Measurements from ENCODE around the gene MCEE. TPM values are rescaled to one million over a fixed set of nuclear protein-coding genes. Genes with fewer than 3 reads are reported as not detected.

The MCEE gene
- total and polyA plus RNA-seq, 2 donors (not counting 3 experiments of a cell fraction or from before 2014, with no cell fraction given), result 4.0 to 9.9 TPM

GRCh38 chr2:71060871-71061270, 69.2 kb downstream of the MCEE start:
- H3K9me3 ChIP-seq (replicated peaks; ENCODE audit: control insufficient read depth, insufficient read depth, low read length), result no peaks in the 10 kb centered on the region
- no peak overlapping the region for H3K9ac ChIP-seq (replicated peaks; ENCODE audit: extremely low read depth, insufficient read depth, low read length)
- dilution Hi-C loops (cut with MboI; ENCODE audit: extremely low pct_ligation_motif_present, low sequenced_read_pairs) (no loop called here), intact Hi-C loops (cut with micrococcal nuclease) (no loop called here)
- ChIA-PET CTCF (interaction anchor here (1.1 kb wide), 1 partner anchor 11 kb away, joined by 4 read pairs; no protein-coding TSS in a partner anchor), POLR2A (no interaction called here)
- no peak overlapping the region for H2AFZ ChIP-seq (ENCODE audit: low read depth, low read length)
- no peaks in the 10 kb centered on the region for H4K20me1 ChIP-seq (replicated peaks; ENCODE audit: control insufficient read depth, extremely low read depth, insufficient read depth, low read length)
- no peak overlapping the region for H3K4me3 ChIP-seq (replicated peaks in 1 of 3; ENCODE audit: insufficient read depth in 1 of 3, low read depth in 1 of 3, low read length in 3 of 3)
- no peaks in the 10 kb centered on the region for H3K79me2 ChIP-seq (ENCODE audit: control insufficient read depth, insufficient read depth, low read length)
- no peak overlapping the region for H3K27ac ChIP-seq (ENCODE audit: insufficient read depth, low read depth, low read length)
- no peak overlapping the region for H3K4me2 ChIP-seq (ENCODE audit: insufficient read depth, low read length)
- DNase-seq (ENCODE audit: low read depth, low spot score) (no peak), FAIRE-seq (no peak)
- H3K36me3 ChIP-seq (ENCODE audit: control insufficient read depth in 2 of 2, extremely low read depth in 1 of 2, insufficient read depth in 2 of 2, low read length in 2 of 2), result no peaks in the 10 kb centered on the region
- no peak for TF ChIP-seq CTCF (IDR thresholded peaks at IDR 0.05; ENCODE audit: extremely low read depth in 1 of 2, insufficient read depth in 1 of 2, low read depth in 1 of 2, low read length in 2 of 2)
- TF ChIP-seq POLR2A (IDR thresholded peaks at IDR 0.05; ENCODE audit: low read depth, low read length), result no peak
- no peak for TF ChIP-seq MAX (IDR thresholded peaks at IDR 0.05; ENCODE audit: insufficient read depth, insufficient read length)
- TF ChIP-seq JUN (IDR thresholded peaks at IDR 0.05; ENCODE audit: borderline replicate concordance, insufficient read depth, insufficient read length, low read depth), result no peak
- no peak for TF ChIP-seq GATA2 (IDR thresholded peaks at IDR 0.05; ENCODE audit: insufficient read depth, insufficient read length, low read depth, low read length)
- no peak for TF ChIP-seq POLR2AphosphoS5 (IDR thresholded peaks at IDR 0.05; ENCODE audit: insufficient read depth, low read depth, low read length)
- no peak for TF ChIP-seq MYC (IDR thresholded peaks at IDR 0.05; ENCODE audit: low read depth, low read length)
- TF ChIP-seq EZH2 (IDR thresholded peaks at IDR 0.05; ENCODE audit: borderline replicate concordance, low read depth, low read length, severe bottlenecking), result no peak
- peaks cover 11 to 21% of the 10 kb centered on the region in 2 experiments for H3K27me3 ChIP-seq (ENCODE audit: control insufficient read depth in 2 of 2, insufficient read depth in 2 of 2, low read length in 2 of 2)
- no peaks in the 10 kb centered on the region for H3K9me1 ChIP-seq (replicated peaks; ENCODE audit: control insufficient read depth, extremely low read depth, insufficient read depth, low read length)
- no TSS peak for BruUV-seq (replicated peaks)
- H3K4me1 ChIP-seq (ENCODE audit: control insufficient read depth, extremely low read depth, insufficient read depth, low read length), result no peaks in the 10 kb centered on the region
